ENCODE measurements around the gene GHR.
"Not testable (repeated sequence)": the region's sequence is repeated elsewhere in the genome, so short reads cannot be mapped to it uniquely, and the experiment has no call there.

The GHR gene

DNA sequence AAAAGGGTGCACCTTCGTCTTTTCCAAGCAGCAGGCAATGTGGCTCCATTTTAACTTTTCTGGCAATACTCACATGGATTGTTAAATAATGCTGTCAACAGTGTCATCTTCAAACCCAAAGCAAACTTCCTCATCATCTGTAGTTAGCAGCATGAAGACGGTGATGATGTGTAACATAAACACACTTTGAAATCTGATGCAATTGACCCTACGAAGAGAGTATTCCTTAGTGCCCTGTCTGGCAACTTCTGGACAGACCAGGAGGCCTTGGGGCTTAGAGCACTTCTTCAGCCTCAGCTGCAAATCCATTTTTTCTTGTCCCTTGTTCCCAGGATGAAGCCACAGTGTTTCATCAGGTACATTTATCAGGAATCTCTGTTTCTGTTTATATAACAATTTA lies 149.1 kb downstream of the GHR start:
- no peak for DNase-seq

DNA sequence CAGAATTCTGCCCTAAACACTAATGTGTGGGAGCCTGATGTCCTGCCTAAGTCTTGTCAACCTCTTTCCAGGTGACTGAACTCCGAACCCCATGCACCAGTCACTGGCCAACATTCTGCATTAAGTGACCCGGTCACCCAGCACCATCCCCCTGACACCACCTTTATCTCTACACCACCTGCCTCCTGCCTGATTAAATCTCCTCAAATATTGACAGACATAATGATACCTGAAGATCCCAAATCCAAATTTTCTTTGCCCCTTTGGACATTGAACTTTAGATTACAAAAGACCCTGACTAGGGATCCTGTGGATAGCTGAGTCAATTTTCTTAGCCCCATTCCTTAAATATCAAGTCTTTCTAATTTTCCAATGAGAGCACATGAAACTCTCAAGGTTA lies 150.1 kb downstream of the GHR start:
- DNase-seq, result no peak

DNA sequence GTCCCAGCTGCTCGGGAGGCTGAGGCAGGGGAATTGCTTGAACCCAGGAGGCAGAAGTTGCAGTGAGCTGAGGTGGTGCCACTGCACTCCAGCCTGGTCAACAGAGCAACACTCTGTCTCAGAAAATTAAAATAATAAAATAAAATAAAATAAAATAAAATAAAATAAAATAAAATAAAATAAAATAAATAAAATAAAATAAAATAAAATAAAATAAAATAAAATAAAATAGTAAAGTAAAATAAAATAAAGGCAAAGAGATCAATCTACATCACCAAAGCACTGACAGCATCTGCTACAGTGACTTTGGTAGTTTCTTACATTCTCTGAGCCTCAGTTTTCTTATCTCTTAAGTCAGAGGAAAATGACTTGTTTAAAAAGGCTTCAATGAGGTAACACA lies 152.7 kb downstream of the GHR start:
- not testable (repeated sequence) for DNase-seq

DNA sequence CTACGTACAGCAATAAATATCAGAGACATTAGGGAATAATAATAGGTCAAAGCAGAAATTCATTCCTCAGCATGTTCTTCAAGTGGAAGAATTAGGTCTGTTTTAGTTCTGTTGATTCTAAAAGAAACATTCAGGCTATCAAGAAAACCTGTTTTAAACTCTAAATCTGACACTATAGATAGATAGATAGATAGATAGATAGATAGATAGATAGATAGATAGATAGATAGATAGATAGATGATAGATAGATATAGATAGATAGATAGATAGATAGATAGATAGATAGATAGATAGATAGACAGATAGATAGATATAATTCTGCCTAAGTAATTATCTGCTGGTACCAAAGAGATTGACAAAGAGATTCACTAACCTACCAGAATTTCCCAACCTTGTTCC lies 155.7 kb downstream of the GHR start:
- DNase-seq, result not testable (repeated sequence)

DNA sequence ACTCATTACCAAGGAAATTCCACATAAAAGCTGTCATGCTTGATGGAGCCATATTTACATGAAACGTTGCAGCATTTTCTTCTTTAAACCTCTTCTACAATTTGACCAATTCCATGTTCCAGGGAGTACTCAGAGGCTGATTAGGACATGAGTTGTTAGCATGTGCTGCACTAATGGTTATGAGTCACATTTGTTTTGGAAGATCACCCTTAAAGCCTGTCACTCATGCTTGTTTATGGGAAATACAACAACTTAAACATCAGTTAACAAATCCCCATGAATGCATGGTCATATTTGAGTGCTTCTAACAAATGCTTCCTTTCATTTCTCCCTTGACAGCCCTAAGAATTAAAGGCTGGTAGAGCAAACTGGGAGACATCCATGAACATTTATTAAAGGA lies 156.1 kb downstream of the GHR start:
- DNase-seq, result no peak

DNA sequence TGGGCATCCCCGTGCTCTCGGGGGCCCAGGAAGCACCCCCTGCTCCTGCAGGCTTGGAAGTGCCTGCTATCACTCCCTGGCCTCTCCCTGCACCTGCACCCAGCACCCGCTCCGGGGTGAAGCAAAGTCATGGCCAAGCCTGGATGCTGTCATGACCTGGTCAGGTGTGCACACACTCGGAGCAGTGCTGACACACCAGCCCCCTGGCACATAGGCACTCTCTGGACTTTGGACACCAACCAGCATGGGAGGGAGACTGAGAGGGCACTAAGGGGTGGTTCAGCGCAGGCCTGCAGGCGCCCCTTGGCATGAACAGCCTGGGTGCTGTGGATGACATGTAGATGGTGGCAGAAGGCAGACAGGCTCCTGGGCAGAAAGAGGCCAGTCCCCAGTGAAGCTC lies 158.6 kb downstream of the GHR start:
- DNase-seq, result no peak

DNA sequence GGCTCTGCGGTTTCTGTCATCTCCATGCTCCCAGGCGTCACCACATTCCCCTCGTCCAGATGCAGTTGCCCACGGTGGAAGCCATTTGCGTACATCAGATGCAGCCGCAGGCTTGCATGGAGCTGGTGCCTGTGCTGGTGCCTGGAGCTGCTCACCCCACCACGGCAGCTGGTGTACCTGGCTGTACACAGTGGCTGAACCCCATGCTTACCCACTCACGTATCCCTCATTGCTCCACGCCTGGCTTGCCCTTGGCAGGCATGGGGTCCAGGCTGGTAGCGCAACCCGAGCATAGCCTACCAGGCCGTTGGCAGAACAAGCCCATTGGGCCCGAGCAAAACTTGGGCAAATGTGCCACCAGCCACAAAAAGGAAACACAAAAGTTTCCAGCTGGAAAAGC lies 159.5 kb downstream of the GHR start:
- no peak for DNase-seq

DNA sequence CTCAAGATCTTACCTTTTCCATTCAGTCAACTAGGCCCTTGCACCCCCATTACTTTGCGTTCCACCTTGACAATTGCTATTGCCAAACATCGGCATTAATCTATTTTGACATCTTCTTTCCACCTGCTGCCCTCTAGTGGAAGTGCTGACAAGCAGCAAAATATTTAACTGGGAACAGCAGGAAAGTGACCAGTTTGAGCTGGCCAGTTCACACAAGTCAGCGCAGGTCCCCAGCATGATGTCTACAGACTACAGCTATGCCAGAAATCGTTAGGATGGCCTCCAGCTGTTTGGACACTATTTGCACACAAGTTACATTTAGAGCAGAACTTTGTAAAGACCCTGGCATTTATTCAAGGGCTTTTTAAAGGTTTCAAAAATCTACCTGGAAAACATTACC lies 160.1 kb downstream of the GHR start:
- DNase-seq, result no peak

DNA sequence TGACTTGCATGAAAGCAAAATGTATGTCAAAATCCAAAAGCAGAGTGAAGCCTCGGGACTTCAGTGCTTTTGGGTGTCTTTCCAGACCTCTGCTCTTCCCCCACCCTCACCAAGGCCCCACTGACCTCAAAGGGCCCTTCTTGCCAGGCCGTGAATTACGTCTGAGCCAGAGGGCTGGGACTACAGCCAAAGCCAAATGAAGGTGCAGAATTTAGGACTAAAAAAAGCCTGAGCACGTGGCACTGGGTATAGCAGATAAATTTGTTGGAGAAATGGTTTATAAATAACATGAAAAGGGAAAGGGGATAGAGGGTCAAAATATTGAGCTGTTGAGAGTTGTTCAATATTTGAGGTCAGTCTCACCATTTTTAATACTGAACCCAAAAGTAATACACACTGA lies 163.4 kb downstream of the GHR start:
- no peak for DNase-seq

DNA sequence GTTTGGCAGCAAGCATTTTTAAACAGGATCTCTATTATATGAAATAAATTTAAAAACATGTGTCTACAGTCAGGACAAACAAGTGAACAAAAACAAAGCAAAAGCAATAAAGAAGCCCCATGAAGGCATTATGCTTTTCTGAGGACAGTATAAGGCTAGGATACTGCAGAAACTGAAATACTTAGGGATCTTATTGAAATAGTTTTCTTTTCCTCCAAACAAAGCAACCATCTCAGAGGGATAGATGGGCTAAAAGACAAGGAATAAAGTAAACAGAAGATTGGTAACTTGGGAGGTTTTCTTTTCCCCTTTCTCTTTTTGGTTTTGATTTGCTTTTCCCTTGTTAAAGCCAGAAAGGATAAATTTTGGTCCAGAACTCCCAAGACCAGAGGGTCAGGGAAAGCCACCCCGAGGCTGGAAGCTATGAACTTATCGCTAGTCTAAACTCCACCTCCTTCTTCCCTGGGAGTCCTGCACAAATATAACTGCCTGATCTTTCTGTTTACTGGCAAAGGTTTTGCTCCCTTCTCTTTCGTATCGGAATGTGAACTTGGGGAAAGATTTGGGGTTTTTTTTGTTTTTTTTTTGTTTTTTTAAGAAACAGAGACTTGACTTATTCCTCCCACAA lies 164.0 kb downstream of the GHR start:
- DNase-seq, result no peak

DNA sequence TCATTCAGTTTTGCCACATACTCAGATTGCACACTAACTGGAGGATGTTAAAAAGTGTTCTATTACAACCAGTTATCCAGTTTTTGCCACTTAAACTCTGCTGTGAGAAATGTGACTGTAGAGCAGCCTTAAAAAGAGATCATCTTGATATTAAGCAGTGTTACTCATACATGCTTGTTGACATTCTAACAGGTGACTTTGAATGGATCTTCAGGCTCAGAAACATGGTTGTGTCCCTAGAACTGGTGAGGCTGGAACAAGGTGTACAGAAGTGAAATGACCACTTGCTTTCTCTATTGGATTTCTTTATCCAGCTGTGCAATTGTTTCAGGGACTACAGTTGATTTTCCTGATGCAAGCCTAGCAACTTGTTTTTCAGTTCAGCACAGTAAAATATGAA lies 167.3 kb downstream of the GHR start:
- no peak for DNase-seq

DNA sequence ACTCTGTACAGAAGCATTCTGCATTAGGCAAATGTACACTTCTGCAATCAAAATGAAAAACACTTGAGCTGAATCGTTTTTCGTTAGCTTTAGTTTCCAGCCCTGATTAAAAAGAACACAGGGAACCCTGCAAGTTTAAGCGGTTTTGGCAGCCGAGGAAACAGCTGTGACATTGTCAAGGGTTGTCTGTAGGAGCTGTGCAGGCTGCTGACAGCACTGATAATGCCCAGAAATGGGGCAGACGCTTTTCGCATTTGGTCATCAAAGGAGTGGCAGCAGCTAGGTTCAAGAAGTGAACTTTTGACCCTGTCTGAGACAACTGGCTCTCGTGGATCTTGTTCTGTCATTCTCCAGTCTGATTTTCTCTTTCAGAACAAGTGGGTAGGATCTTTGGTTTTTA lies 167.8 kb downstream of the GHR start:
- DNase-seq, result no peak

DNA sequence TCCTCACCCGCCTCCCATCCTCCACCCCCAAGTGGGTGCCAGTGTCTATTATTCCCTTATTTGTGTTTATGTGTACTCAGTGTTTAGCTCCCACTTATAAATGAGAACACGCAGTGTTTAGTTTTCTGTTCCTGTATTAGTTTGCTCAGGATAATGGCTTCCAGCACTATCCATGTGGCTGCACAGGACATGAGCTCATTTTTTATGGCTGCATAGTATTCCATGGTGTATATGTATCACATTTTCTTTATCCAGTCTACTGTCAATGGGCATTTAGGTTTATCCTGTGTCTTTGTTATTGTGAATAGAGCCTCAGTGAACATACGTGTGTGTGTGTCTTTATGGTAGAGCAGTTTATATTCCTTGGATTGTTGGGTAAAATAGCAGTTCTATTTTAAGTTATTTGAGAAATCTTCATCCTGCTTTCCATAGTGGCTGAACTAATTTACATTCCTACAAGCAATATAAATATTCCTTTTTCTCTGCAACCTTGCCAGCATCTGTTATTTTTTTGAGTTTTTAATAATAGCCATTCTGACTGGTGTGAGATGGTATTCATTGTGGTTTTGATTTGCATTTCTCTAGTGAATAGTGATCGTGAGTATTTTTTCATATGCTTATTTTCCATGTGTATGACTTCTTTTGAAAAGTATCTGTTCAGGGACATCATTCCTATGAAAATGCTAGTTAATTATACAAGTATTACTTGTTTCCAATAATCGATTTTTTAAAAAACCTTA lies 169.3 kb downstream of the GHR start:
- no peak for DNase-seq

DNA sequence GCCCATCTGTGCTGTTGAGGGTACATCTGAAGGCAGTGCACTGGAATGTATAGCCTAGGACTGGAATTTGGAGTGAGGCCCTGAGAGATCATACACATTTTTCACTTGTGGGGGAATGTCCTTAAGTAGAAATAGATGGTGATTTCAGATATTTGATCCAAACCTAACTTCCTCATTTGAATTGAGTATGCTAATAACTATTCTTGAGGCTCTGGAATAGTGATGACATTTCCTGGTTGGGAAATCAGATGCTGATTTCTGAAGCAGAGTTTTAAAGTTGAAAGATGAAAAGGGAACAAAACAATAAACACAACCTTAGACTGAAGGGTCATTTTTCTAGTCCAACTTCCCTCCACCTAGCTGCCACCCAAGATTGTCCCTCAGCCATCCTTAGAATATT lies 170.4 kb downstream of the GHR start:
- DNase-seq, result no peak

DNA sequence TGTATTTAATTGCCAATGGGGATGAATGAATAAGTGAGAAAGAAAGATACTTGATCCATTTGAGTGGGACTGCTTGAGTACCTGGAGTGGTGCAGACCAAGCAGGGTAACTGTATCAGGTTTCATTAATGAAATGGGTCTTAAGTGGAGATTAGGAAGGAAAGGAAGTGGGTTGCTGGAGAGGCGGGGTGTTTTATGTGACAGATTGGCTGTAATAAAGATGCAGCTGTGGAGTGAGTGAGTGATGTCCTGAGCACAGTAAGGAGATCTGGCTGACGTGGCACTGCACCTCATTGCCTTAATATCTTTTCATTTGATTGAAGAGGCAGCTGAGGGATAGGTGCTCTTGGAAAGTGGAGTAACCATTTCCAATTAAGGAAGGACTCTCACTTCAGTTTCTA lies 172.4 kb downstream of the GHR start:
- no peak for DNase-seq

DNA sequence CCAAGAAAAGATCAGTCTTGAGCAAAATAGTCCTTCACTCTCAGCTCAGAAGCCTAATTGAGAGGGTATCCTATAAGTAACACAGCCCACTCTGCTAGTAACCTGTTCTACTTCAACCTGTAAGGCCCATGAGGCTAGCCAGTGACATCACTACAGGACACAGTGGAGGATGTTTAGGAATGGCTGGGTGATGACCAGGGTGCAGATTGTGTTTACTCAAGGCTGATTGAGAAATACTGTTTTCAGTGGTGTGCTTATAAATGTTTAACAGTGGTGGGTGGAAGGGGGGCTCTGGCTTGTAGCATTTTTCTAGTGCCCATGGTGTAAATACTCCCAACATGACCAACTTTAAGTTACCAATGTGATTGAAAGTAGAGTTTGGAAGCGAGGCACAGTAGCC lies 173.6 kb downstream of the GHR start:
- no peak for DNase-seq

DNA sequence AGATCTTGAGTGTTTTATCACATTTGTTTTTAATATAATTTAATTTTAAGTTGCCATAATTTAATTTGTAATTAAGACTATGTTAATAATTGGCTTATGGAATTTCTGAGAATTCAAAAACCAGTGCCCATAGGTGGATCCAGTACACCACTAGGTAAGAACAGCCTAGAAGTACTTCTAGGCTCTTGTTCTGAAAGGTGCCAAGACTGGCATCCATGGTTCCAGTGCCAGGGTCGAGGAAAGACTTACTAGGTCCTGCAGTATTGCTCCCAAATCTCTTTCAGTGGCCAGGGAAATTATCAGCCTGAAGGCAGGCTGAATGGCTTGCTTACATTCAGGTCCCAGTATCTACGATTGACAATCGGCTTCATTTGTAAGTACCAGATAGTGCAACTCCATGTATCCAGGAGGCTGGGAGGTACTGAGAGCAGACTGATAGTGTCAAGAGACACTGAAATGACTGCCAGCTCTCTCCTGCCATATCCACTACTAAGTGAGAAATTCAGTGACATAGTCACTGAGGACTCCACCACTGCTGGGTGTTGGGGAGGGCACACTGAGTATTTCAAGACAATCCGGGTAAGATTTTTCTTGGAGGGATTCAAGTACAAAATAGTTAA lies 174.2 kb downstream of the GHR start:
- DNase-seq, result no peak

DNA sequence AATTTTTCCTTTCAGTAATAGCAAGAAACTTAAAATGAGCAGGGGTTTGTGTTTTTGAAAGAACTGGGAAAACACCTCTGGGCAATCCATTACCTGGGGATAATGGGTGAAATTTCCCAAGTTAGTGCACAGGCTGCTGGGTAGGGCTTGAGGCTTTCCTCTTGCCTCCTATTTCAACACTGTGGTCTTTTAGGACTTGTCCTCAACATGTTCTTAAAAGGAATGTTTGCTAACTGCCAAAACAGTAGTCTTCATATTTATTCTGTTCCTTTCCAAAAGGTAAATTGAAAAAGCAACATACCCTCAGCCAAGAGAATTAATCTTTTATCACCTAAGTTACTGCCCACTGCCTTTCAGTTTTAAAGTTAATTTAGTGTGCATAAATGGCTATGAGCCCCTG lies 175.1 kb downstream of the GHR start:
- DNase-seq, result no peak

DNA sequence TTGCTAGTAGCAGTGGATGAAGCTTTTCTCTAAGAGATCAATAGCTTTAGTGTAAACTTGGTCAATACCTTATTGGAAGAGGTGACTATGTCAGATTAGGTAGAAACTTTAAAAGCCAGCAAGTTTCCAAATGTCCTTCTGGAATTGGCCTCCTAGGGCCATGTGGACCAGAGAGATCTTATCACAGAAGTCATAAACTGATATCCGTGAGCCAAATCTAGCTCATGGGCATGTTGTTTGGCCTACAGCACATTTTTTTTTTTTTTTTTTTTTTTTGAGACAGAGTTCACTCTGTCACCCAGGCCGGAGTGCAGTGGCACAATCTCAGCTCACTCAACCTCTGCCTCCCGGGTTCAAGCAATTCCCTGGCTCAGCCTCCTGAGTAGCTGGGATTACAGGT lies 175.9 kb downstream of the GHR start:
- DNase-seq, result no peak

DNA sequence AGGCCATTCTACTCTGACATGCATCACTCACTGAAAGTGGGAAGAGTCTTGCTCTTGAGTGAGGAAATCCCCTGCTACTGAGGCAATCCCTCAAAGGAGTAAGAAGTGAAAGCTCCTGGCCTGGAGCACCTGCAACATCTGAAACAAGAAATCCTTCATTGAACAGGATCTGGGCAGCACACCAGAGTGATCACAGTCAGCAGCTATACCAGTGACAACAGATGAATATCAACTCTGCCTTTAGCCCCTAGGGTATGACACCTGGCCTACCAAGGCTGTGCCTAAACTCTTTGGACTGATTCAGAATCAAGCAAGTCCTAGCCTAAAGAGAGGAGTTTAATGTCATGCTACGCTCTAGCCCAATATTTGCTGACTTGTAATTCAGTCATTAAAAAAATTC lies 177.2 kb downstream of the GHR start:
- no peak for DNase-seq

DNA sequence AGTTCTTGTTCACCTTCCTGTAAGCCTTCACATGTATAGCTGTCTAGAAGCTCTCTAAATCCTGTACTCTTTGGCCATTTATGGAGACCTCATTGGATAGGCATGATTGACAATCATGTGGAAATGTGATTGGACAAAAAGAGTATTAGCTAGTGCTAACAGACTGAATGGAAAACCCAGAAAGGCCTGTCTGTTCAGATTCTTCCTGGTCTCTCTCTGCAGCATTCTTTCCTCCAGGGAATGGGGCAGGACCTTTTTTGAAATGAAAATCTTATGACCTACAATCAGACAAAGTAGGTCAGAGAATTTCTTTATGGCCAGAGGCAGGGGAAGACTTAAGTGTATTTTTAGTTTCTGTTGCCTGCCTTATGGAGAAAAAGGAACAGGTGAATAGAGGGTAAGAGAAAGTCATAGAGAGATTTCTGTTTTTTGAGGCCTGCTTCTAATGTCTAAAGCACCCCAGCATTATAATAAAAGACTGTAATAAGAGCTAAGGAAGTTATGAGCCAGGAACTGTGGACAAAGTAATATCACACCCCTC lies 181.0 kb downstream of the GHR start:
- DNase-seq, result no peak

DNA sequence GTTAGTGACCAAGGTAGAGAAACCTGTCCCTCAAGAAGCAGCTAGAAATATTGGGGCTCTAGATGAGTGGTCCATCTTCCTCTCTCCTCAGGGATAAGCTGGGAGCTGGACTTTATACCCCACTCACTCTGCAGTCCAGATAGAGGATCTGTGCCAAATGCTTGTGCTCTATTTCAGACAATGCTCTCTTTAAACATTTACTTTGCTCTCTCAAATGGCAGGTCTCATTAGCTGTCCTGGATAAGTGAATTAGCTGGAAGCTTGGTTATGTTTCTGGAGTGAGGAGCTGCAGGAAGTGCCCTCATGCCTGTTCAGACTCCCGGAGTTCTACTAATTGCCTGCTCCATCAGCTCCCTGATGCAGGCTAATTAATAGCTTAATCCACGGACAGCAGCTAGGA lies 182.3 kb downstream of the GHR start:
- DNase-seq, result no peak

DNA sequence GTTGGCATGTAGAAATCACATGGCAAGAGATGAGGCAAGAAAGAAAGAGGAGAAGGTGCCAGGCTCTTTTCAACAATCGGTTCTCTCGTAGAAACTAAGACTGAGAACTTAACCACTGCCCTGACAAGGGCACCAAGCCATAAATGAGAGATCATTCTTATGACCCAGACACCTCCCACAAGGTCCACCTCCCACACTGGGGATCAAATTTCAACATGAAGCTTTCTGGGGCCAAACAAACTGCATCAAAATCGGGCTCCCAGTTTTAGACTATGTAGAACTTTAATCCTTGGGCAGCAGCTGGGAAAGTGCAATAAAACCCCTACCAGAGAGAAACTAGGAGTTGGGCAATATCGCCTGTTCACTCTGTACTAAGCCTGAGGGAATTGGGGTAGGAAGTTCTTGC lies 183.2 kb downstream of the GHR start:
- DNase-seq, result no peak

DNA sequence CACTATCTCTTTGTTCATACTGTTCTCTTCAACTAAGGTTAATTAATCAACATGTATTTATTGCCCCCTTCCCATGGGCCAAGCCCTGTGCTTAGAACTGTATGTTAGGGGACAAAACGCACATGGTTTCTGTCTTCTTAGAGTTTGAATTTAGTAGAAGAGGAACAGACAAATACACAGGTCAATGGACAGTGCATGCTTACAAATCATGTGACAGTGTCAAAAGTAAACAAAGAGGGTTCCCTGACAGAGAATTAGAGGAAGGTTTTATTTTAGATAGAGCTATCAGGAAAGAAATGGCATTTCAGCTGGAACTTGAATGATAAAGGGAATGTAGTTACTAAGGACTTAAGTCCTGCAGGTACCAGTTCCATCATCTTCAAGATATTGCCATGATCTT lies 188.2 kb downstream of the GHR start:
- no peak for DNase-seq

All from NCI-H1436 treated with DMSO at 0.1 percent for 48 hours (cell line).